Measurements from ENCODE around the gene RXRA.

DNA sequence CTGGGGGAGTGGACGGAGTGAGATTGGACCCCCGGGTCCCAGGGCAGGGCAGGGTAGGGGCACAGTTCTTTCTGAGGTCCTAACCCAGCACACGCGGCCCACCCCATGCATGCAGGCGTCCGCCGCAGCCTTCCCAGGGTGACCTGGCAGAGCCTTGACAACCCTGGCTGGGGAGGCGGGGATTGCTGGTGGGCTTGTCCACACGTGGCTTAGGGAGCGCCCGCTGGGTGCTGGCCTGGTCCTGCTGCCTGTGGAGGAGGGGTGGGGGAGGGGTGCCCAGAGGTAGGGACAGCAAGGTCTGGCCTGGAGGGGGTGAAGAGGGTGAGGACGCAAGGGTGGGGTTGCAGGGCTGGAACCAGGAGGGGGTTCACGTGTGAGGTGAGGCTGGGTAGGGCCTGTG is 6.0 kb downstream of the RXRA start:
- TF ChIP-seq CTCF (IDR thresholded peaks at IDR 0.05), result no peak
- TF ChIP-seq POLR2A (IDR thresholded peaks at IDR 0.05), result no peak
- no peak for TF ChIP-seq EP300 (IDR thresholded peaks at IDR 0.05)

Measured in tibial nerve (tissue), 4 donors.